Hypothalamus (tissue), 51 donors: ENCODE results near the gene AHCTF1.
"Not testable (repeated sequence)": the region's sequence is repeated elsewhere in the genome, so short reads cannot be mapped to it uniquely, and the experiment has no call there.

ENCODE experiments used
- DNase-seq, 51 donors: peaks; one replicate each; lab custom pipeline; 2025; lab: John Stamatoyannopoulos, UW

The AHCTF1 gene

DNA sequence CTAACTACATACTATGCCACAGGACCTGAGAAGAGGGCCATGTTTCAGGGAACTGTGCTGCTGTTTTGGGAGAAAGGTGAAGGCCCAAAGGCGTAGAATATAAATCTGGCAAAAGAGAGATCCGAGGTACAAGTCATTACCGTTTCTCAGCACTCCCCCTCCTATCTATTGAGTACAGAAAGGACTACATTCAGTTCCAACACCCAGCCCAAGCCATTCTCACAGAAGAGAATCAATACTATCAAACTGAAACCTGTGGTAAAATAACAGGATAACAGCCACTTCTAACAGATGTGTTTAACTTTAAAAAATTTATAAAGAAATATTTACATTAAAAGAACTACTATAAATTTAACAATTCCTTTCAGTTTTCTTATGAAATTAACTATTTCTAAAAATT lies 7.8 kb downstream of the AHCTF1 start:
- DNase-seq, result no peak

DNA sequence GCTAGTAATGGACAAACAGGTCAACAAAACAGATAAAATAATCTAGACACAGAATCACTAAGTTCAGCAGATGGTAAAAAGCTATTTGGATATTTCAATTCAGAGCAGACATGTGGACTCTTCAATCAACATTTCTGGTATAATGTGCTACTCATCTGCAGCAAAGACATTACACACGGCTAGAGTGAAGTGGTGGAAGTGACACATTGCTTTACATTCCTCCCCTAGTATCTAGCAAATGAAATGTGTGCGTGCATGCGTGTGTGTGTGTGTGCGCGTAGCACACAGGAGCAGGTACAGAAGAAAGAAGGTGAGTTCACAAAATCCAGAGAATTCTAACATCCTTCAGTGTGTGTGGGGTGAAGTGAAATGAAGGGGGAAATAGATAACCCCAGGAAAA lies 8.3 kb downstream of the AHCTF1 start:
- no peak for DNase-seq

DNA sequence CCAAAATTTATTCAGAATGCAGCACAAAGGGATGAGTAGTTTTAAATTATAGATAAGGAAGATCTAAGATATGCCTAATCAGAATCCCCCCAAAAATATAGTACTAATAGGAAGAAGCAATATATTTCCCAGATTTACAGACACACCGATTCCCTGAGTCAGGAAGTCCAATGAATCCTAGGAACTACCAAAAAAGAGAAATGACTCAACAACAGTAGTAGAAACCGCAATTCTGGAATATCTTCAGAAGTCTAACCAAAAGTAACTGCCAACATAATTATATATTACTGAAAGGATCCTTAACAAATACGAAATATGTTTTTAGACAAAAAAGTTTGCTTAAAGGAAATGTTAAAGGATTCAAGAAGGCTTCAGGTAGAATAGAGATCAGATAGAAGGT lies 10.3 kb downstream of the AHCTF1 start:
- no peak for DNase-seq

DNA sequence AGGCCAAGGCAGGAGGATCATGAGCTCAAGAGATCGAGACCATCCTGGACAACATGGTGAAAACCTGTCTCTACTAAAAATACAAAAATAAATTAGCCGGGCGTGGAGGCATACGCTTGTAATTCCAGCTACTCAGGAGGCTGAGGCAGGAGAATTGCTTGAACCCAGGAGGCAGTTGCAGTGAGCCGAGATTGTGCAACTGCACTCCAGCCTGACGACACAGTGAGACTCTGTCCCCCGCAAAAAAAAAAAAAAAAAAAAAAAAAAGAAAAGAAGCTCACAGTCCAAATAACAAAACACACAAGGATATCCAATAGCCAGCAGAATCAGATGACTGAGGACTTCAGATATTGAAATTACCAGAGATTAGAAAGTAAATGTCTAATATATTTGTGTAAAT lies 11.8 kb downstream of the AHCTF1 start:
- no peak for DNase-seq

DNA sequence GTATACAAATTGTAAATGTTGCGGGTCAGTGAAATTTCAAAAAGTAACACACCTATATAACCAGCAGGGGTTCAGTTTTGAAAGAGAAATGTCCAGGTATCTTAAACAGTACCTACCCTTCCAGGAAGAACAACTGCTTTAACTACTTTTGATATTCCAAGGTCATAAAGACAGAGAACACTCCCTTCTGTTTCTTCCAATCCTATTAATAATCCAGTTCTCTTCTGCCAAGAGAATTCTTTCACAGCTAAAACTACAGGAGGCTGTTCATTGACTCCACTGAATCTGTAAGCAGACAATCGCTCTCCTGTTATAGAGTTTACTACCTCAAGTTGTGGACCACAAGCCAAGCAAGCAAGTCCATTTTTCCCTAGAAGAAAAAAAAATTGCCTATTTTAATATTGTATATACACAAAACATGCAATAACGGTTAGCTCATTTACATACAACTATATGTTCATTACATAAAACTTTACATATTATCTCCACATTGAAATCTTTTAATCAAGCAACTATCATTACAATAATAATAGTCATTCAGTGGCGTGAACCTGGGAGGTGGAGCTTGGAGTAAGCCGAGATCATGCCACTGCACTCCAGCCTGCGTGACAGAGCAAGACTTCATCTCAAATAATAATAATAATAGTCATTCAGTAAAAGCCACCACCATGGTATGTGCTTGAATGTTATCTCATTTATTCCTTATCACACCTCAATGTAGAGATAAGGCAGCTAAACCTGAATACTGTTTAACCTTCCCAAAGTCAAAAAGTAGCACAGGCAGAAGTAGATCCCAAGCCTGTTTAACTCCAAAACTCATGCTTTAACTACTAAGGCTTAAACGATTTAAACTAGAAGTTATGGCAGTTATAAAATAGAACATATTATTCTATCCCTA lies 15.5 kb downstream of the AHCTF1 start:
- not testable (repeated sequence) for DNase-seq

DNA sequence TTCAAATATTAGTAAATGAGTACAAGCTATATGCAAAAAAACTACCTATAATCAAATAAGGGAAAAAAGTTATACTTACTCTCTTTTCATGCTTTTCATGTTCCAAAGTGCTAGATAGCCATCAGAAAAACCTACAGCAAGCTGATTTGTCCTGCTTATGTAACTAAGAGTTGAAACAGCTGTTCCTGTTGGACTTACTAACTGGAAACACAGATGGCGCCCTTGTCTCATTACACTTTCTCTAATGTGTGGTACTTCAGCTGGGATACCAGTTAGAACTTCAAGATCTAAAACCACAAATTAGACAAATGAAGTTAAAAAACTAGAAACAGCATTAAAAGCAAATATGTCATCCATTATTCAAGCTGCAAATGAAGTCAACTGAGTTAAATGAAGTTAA lies 24.3 kb downstream of the AHCTF1 start:
- peak in 5 of 51 donors; percentile 2 to 24 (median 8) for DNase-seq

DNA sequence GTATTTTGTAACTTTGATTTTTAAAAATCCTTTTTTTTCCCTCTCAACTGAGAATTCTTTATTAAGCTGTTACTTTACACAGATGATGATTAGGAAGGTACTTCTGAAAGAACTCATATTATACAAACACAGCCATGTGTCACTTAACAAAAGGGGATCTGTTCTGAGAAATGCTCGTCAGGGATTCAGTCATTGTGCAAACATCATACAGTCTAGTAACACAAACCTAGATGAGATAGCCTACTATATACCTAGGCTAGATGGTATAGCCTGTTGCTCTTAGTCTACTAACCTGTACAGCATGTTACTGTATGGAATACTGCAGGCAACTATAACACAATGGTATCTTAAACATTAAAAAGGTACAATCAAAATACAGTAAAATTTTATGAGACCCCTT lies 24.9 kb downstream of the AHCTF1 start:
- DNase-seq, result no peak

DNA sequence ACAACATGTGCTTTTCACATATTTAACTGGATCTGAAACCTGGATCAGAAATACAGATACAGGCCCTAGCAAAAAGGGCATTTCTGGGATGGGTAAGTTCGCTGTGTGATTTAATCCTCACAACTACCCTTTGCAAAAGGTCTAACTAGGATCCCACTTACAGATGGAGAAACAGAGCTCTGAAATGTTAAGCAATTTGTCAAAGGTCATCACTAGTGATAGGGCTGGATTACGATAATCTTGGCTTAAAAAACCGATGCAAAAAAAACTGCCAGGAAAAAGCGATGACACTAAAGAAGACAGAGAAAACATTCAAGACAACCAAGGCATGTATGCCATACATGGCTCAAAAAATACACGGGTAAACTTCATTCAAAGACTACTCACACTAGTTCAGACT lies 29.9 kb downstream of the AHCTF1 start:
- DNase-seq, result no peak

DNA sequence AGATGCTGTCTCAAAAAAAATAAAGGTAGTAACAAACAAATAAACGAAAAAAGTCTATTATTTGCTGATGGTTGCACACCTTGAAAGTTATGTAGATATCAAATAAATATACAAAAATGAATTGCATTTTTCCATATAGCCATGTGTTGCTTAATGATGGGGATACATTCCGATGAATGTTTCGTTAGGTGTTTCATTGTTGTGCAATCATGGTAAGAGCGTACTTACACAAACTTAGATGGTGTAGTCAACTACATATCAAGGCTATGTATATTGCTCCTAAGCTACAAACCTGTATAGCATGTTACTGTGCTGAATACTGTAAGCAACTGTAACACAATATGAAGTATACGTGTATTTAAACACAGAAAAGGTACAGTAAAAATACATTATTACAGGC lies 34.4 kb downstream of the AHCTF1 start:
- no peak for DNase-seq

DNA sequence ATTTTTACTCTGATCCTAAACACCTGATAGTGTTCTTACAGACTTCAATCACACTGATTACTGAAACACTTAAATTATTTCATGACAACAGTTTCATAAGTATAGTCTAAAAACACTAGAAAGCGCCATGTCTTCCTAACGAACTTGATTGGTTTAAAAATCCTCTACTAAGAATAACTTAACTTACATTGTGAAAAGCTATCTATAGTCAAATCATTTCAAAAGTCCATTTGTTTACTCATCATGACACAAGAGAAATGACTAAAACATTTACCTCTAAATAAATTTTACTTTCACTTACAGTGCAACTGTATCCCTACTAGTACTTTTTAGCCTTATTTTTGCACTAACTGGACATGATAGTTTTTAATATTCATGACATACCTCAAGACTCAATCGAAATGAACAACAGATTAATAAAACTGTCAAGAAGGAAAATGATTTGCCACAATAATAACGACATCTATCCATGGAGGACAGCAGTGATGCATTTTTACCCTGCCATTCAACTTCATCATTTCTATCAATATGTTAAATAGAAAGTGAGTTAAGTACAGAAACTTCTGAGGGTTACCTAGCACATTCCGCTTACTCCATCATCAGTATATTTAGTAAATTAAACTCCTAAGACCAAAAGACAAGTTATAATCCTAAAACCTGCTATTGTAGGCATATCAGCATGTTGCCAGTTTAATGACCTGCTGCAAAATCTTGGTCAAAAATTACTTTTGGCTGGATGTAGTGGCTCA lies 38.4 kb downstream of the AHCTF1 start:
- DNase-seq, result no peak

DNA sequence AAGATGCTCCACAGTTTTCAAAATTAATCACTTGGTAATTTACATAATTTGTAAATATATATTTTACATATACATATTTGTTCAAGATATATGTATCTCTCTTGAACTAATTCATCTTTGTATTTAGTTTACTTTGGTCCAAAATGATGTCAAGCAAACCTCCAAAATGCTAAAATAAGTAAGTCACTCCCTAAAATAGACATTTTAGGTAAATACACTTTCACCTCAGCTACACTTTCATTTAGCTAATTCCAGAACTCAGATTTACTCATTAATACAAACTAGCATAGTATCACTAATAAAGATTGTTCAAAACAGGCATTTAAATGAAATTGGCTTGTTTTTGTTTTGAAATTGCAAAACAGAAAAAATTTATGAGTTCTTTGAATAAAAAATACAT lies 40.6 kb downstream of the AHCTF1 start:
- no peak for DNase-seq

DNA sequence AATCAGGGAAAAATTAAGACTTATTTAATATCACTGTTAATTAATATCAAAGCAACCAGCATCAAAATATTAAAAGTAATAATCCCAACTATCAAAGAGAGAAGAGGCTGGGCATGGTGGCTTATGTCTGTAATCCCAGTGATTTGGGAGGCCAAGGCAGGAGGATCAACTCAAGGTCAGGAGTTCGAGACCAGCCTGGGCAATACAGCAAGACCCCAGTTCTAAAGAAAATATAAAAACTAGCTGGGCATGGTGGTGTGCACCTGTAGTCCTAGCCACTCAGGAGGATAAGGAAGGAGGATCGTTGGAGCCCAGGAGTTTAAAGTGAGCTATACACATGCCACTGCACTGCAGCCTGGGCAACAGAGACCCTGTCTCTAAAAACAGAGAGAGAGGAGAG lies 43.2 kb downstream of the AHCTF1 start:
- no peak for DNase-seq

DNA sequence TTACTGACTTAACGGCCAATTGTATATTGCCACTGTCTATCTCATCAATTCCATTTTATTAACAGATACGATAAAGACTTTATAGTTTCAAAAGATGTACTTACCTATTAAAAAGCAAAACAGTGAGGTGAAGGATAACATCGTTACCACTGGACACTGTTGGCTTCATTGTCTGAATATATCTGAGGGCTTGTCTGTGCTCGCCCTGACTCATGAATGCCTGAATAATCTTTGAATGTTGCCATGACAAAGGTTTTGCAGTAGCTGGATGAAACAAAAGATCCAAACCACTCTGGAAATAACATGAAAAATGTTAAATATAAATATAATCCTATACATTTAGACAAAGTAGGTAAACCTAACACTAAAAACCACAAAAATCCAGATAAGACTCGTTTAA lies 46.4 kb downstream of the AHCTF1 start:
- not testable (repeated sequence) for DNase-seq

DNA sequence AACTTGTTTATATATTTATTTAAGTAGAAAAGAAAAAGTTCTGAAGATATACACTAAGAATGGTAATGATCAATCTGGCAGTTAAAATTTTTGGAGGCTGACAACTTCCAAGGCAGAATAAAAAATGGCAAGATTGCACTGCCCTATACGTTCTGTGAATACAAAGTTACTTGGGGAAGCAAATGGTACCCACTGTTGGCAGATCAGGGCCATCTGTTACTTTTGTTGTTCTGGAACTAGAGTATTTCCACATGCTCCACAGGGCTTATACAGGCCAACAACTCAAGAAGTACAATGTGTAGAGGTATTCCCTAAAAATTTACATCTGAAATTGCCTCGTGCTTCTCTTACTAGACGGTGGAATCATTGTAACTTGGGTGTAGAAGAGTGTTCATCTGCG lies 53.2 kb downstream of the AHCTF1 start:
- no peak for DNase-seq

DNA sequence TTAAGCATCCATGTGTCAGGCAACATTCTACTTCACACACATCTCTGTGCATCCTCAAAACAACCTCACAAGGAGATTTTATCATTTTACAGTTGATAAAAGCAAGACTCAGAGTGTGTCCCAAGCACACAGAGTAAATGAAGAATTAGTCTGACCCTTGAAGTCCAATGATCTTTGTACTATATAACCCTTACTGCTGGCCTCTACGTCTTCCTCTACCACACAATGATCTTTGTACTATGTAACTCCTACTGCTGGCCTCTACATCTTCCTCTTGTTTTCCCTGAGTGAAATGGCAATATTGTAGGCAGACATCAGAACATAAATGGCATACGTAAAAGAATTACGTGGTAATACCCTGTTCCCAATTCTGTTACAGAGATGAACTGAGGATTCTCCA lies 55.3 kb downstream of the AHCTF1 start:
- DNase-seq, result no peak

DNA sequence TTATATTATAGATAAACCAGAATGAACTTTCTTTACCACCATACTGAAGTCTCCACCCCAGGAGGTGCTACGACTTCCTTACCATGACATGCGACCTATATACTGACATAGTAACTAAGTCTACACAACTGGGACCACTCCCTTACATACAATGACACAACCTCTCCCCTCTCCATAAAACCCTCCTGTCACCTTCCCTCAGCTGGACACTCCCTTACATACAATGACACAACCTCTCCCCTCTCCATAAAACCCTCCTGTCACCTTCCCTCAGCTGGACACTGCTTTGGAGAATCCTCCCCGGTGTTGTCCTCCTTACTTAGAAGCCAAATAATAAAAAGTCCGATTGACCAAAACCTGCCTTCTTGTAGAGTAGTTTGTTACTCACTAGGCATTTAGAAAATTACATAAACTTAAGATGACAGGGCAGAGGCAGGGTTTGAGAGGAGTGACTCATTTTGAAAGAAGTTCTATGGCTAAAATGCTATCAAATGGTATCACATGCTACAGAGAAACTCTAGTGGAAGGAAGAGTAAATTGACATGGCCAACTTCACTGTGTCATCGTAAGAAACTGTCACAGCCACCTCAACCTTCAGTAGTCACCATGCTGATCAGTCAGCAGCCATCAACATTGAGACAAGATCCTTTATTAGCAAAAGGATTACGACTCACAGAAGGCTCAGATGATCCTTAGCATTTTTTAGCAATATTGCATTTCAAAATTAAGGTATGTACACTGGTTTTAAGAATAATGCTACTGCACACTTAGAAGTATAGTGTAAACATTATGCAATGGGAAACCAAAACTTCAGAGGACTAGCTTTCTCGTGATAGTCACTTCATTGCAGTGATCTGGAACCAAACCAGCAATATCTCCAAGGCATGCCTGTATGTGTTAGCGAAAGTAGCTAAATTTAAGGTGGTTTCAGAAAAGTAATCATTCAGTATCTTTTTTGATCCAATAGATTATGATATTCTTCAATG lies 56.4 kb downstream of the AHCTF1 start:
- DNase-seq, result no peak

DNA sequence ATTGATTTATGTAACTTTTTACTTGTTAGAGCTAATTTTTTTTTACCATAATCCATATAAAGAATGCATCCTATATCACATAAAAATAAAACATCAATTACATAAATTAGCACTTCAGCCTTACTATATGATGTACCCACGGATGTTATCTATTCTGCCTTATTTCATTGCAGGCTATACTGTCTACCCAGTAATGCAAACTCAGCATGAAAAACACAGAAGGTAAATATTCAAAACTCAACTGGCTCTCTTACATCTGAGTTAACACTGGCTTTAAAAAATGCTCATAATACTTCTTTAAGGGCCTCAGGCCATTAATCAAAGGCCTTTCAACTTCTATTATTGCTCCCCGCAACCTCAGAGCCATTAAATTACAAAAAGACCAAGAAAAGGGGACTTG lies 65.8 kb downstream of the AHCTF1 start:
- no peak for DNase-seq

DNA sequence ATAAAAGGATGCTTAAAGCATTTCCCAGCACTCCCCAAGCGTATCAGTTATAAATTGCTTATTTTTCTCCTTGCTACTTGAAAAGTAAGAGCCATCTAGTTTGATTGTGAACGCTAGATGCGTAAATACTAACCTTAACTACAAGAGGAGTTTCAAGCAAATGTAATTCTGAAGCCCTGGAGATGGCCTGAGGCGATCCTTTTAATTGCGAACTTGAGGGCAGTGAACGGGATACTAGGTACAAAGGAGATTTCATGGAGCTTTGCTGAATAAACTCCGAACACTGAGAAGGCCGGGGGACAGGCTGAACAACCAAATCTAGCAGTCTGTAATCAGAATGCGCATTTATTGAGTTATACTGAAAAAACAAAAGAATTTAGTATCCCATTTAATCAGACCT lies 68.0 kb downstream of the AHCTF1 start:
- not testable (repeated sequence) for DNase-seq

DNA sequence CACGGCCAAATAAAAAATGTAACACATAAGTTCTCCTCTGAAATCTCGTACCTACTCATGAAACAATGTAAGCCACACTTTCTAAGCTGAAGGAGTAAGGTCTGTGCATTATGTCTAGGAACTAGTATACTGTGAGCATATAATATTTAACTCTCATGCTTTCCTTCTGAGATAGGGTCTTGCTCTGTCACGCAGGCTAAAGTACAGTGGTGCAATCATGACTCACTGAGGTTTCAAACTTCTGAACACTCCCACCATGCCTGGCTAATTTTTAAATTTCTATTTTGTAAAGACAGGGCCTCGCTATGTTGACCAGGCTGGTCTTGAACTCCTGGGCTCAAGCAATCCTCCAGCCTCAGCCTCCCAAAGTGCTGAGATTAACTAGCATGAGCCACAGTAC lies 71.3 kb downstream of the AHCTF1 start:
- DNase-seq, result no peak

DNA sequence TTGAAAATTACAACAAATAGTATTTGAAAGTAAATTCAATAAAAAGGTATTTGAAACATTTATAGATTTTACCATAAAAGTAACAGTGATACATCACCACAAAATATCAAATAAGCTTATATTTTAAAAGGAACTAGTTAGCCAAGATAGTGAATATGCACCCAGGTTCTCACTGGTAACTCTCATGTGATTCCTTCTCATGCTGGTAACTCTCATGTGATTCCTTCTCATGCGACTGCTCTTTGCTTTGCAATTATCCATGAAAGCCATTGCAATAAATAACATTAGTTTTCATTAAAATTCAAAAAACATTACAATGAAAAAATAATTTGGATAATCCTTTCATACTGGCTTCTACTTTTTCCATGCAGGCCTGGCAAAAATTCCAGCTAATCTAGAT lies 75.4 kb downstream of the AHCTF1 start:
- DNase-seq, result no peak

DNA sequence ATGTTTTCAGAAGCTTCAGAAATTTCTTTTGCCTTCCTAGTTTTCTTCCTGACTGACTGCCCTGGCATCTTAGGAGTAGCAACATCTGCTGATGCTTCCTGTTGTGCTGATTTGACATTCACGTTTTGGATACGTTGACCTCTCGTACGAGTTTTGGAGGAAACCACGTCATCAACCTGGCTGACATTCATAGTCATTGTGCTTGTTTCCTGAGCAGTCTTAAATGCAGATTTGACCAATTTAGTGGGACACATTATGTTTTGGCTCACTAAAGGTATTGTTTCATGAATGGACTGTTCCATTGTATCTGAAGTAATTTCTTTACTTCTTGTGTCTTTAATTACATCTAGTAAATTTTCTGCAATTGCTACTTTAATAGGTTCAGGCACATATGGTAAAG lies 81.1 kb downstream of the AHCTF1 start:
- not testable (repeated sequence) for DNase-seq
